H1 (cell line): ENCODE measurements around the gene ELMO1. TPM values are rescaled to one million over a fixed set of nuclear protein-coding genes. Genes with fewer than 3 reads are reported as not detected.

Experiments
- HDAC2 ChIP-seq, 2 experiments: fragments of 300-600 bp in 1 of 2; sonication (generic) in 1 of 2; IDR thresholded peaks; 2 replicates each; pipeline ENCODE4 v1.6.1; 2011 to 2012; ENCODE audit warnings: low read depth in 2 of 2, low read length in 2 of 2, mild to moderate bottlenecking in 2 of 2, moderate library complexity in 2 of 2, borderline replicate concordance in 1 of 2, inconsistent platforms in 1 of 2
- HDAC6 ChIP-seq: IDR thresholded peaks from one replicate; pipeline ENCODE4 v1.7.1; 2012; ENCODE audit warnings: low read depth, mild to moderate bottlenecking, inconsistent platforms, low read length, moderate library complexity
- POU5F1 ChIP-seq: IDR thresholded peaks from 2 replicates; pipeline ENCODE4 v1.6.1; 2011; ENCODE audit warnings: low read depth, mild to moderate bottlenecking, low read length, moderate library complexity
- polyA plus RNA-seq, 7 experiments: library from polyadenylated mRNA; depleted of rRNA in 3 of 7; stranded (reverse) in 5 of 7; unstranded in 2 of 7; fragments of >200 nt in 5 of 7; fragments of 200-250 nt in 2 of 7; gene quantifications; 1 replicate in 5 of 7; 2 replicates in 1 of 7; 4 replicates in 1 of 7; pipeline versions ENCODE4 v1.2.1 to v1.2.3, GENCODE V29; 2011 to 2013; ENCODE audit warnings: missing spikeins in 2 of 7, mixed read lengths in 2 of 7
- total RNA-seq: library from RNA; stranded (reverse); fragmentation: NEBNext Ultra II Directional; extraction: Animal tissue kit (Norgen Biotek cat#: 25700); gene quantifications from 2 replicates; pipeline ENCODE4 v1.2.1, GENCODE V29; 2021

Gene ELMO1
- total and polyA plus RNA-seq, 2 of the 8 experiments (the other 6 are each of a cell fraction or from before 2014, with no cell fraction given), result 18.4 to 21.0 TPM

GRCh38 chr7:37322831-37323230 is 125.8 kb downstream of the ELMO1 start (continued):
- TF ChIP-seq POU5F1, result no peak
- TF ChIP-seq HDAC6, result no peak
- TF ChIP-seq HDAC2 (IDR thresholded peaks at IDR 0.05; ENCODE audit: borderline replicate concordance in 1 of 2, low read depth in 2 of 2, low read length in 2 of 2), result no peak
- TF ChIP-seq, all 59 proteins: peak for 0
